HuH-7.5 (cell line): ENCODE measurements around the gene MNX1.

ENCODE experiments used
- DNase-seq: peaks from one replicate; pipeline ENCODE4 v3.0.0; 2011; ENCODE audit warnings: low spot score

MNX1 gene

DNA sequence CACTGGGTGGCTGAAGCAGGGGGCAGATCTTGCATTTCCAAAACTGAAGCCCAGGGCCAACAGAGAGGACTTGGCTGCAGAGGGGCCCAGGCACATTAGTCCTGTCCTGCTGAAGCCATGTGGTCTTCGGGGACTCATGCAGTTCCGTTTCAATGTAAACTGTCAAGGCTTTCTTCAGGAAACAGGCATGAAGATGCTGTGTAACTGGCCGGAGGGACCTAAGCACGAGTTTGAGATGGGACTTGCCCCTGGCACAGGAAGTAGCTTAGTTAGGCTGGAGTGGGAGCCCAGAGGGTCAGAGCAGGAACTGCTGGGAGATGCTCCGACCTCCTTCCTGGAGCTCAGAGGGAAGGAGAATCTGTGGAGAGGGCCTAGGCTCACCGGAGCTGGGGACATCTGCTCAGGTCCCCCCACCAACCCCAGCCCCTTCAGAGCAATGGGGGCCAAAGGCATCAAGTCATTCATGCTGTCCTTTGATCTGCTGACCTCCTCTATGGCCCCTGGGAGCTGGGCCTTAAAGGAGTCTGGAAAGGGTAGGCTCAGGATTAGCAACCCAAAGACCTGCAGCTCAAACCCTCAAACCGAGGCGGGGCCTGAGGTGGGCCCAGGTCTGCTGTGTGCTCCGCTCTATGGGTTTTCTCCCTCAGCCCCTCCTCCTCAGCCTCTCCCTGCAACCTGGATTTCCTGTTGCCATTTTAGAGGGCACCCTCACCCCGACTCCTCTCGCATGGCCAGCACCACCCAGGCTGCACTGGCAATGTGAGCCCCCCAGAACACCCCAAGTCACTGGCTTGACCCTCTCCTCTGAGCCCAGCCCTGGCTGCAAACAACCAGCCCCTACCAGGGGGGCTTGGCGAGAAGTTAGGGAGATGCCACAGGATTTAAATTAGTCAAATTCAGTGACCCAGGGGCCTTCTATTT lies 4.4 kb upstream of the MNX1 start:
- DNase-seq, result no peak

GRCh38 chr7:157013602-157014549 lies 3.4 kb upstream of the MNX1 start:
- no peak for DNase-seq

- DNase-seq, result no peak
Measured at GRCh38 chr7:157013101-157013500, 2.6 kb upstream of the MNX1 start.

- no peak for DNase-seq
Measured at GRCh38 chr7:157012113-157012547, 1.7 kb upstream of the MNX1 start.

DNA sequence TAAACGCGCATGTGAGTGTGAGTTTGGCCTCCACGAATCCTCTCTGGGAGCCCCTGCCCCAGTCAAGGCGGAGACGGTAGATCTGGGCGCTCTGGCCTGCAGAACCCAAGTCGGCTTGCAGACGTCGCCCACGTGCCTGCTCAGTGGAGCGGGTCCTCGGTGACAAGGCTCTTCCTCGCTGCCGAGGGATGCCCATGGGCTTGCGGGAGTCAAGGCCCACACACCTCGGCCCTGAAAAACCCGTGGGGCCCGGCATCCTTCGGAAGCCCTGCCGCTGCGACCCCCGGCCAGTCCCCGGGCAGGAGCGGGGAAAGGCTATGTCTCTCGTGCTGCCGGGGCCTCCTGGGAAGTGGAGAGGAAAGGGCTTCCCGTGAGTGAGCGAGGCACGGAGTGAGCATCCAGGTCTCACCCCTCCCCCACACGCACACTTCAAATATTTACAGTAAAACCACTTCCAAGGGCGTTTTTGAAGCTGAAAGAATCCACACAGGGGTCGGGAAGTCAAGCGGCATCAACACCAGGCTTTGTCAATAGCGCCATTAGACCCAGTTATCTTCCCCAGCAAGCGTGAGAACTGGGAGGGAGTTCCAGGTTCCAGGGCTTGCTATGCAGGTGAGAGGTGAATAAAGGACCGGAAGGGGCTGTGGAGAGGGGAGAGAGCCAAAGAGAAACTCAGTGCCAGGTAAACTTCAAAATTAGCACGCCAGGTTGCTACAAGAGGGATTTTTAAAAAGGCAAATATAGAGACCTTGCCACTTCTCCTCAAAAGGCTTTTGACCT lies 1.1 kb upstream of the MNX1 start:
- DNase-seq, result no peak

GRCh38 chr7:157009778-157010587 lies 480 bp downstream of the MNX1 start:
- no peak for DNase-seq

DNA sequence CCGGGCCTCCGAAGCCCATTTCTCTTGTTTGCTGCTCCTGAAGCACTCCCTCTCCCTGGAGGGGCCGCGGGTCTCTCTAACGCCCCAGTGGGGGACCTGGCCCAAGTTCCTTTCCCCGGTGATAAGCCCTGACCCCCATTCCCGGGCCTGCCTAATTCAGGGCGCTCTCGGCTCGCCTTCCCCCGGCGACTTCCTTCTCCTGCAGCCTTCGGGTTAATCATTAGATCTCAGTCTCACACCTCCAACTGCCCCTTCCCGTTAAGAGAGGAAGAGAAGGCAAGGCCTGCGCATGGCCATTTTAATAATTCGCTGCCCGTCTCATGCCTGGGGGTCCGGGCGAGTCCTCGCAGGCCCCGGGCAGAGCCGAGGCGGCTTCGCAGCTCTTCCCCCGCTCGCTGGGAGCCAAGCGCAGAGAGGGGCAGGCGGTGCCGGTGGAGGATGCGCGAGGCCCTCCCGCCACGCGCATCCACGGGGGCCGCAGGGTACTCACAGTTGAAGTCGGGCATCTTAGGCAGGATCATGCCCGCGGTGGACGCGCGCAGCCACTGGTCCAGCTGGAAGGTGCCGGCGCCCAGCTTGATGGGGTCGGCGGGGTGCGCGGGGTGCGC lies 1.2 kb downstream of the MNX1 start:
- DNase-seq, result peak; percentile 91

GRCh38 chr7:157008206-157009169 lies 2.0 kb downstream of the MNX1 start:
- no peak for DNase-seq

GRCh38 chr7:157007470-157008066 lies 2.9 kb downstream of the MNX1 start:
- no peak for DNase-seq

GRCh38 chr7:157006829-157007469 lies 3.5 kb downstream of the MNX1 start:
- no peak for DNase-seq

DNA sequence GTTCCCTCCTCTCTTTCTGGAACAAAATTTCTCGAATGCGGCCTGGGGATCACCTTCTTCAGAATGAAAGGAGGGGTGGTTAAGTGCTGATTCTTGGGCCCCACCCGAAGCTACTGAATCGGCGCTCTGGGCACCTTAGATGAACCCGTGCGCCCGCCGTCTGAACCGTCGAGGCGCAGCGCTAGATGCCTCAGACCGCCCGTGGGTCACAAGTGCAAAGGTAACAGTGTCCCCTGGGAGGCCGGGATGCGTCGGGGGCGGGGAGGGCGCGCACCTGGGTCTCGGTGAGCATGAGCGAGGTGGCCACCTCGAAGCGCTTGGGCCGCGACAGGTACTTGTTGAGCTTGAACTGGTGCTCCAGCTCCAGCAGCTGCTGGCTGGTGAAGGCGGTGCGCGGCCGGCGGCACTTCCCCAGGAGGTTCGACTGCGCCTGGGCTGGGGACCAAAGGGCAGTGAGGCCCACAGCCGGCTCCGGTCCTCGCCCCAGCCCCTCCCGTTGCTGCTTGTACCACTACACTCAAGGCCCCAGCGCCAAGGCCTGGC lies 4.2 kb downstream of the MNX1 start:
- DNase-seq, result no peak

GRCh38 chr7:157005456-157006204 lies 4.8 kb downstream of the MNX1 start:
- no peak for DNase-seq

DNA sequence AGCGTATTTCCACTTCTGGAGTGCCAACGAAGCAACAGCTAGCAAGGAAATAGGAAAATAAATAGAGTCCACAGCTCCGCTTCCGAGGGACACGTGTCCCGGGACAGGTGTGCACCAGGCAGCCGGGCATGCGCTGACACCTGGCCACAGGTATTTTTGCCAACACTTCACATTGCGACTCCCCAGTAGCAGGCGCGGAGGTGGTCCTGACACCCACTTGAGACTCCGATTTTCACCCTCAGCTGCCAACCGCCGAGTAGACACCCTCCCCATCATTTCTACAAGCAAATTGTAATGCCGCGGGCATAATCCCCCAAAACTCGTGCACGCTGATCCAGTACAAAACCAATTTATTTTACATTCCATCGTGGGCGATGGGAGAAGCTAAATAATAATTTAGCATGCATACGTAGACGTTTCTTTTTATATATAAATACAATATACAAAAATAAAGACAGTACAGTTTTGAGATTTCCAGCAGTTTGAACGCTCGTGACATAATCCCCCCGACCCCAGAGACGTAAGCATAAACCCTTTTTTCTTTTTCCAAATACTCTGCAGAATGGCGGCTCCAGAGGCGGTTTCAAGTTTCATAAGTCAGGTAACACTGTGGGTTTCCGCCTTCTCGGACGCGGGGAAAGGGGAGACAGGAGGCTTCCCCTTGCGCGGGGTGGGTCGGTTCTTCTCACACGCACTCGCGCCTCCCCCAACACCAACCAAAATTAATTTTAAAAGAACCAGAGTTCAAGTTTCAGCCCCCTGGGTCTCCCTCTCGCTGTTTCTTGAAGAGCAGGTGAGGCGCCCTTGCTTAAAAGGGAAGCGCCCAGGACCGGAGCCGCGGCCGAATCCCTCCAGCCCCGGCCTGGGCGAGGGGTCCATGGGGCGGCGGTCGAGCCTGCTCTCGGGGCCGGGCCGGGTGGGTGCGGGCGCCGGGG lies 5.7 kb downstream of the MNX1 start:
- DNase-seq, result no peak

GRCh38 chr7:157003756-157004520 lies 6.5 kb downstream of the MNX1 start:
- no peak for DNase-seq

DNA sequence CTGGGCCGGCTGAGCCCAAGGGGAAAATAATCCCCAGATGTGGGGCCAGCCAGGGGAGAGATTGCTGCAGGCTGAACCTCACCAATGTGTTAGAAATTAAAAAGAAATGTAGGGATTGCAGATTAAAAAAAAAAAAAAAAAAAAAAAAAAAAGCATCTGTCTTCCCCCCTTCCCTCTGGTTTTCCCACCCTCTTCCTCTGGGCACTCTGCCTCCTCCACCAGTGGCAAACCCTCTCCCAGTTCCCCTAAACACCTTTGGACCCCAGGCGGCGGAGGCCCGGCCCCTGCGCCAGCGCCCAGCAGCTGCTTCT lies 7.1 kb downstream of the MNX1 start:
- no peak for DNase-seq
